DND-41 (cell line): ENCODE data around the gene DHCR24.

ENCODE experiments used
- CTCF ChIP-seq: IDR thresholded peaks from 2 replicates; pipeline ENCODE4 v1.5.1; 2012; ENCODE audit warnings: borderline replicate concordance, low read length, moderate library complexity, mild to moderate bottlenecking; ENCODE audit not compliant: poor library complexity, severe bottlenecking; ENCODE audit errors: extremely low read depth
- EZH2 ChIP-seq: IDR thresholded peaks from 3 replicates; pipeline ENCODE4 v1.6.1; 2012; ENCODE audit warnings: borderline replicate concordance, low read depth, mild to moderate bottlenecking, moderate library complexity, low read length, inconsistent platforms; ENCODE audit not compliant: severe bottlenecking

- no peak for TF ChIP-seq CTCF
- no peak for TF ChIP-seq EZH2
Observed at GRCh38 chr1:54885237-54885679, 1.7 kb downstream of the DHCR24 start.
